ENCODE measurements around the gene FAM118A. TPM values are rescaled to one million over a fixed set of nuclear protein-coding genes. Genes with fewer than 3 reads are reported as not detected.

Gene FAM118A
- total and polyA plus RNA-seq, 2 of the 8 experiments (the other 6 are each of a cell fraction or from before 2014, with no cell fraction given), result 8.5 to 18.6 TPM

GRCh38 chr22:45323695-45324094 lies 14.0 kb downstream of the FAM118A start (continued):
- no peak for TF ChIP-seq RNF2 (IDR thresholded peaks at IDR 0.05; ENCODE audit: borderline replicate concordance, low read depth, low read length, missing control alignments, poor library complexity, severe bottlenecking)
- TF ChIP-seq CHD7 (IDR thresholded peaks at IDR 0.05; ENCODE audit: insufficient replicate concordance, low read length), result no peak
- no peak for TF ChIP-seq CHD2 (IDR thresholded peaks at IDR 0.05; ENCODE audit: low read length)
